Measurements from ENCODE around the gene TP53I3.
"Not testable (repeated sequence)": the region's sequence is repeated elsewhere in the genome, so short reads cannot be mapped to it uniquely, and the experiment has no call there.

TP53I3 gene

GRCh38 chr2:24109431-24109830 is 24.8 kb upstream of the TP53I3 start:
- H3K9me3 ChIP-seq; H3K36me3 ChIP-seq (replicated peaks); in situ Hi-C loops (cut with MboI; ENCODE audit: low sequenced_read_pairs); H3K27me3 ChIP-seq (ENCODE audit: low read depth); H3K4me3 ChIP-seq; DNase-seq (ENCODE audit: low spot score in 2 of 2); H3K4me1 ChIP-seq: not testable (repeated sequence)

GRCh38 chr2:24107336-24107735 is 22.7 kb upstream of the TP53I3 start:
- no peaks in the 10 kb centered on the region for H3K36me3 ChIP-seq (replicated peaks)
- DNase-seq (ENCODE audit: low spot score in 2 of 2): no peak
- H3K9me3 ChIP-seq: 0 out of 2 replicates have a peak, but pooled peaks cover 3% of the 10 kb centered on the region
- no peaks in the 10 kb centered on the region for H3K4me1 ChIP-seq
- no peak overlapping the region for H3K4me3 ChIP-seq
- in situ Hi-C loops (cut with MboI; ENCODE audit: low sequenced_read_pairs): no loop called here
- H3K27me3 ChIP-seq (ENCODE audit: low read depth): no peaks in the 10 kb centered on the region

DNA sequence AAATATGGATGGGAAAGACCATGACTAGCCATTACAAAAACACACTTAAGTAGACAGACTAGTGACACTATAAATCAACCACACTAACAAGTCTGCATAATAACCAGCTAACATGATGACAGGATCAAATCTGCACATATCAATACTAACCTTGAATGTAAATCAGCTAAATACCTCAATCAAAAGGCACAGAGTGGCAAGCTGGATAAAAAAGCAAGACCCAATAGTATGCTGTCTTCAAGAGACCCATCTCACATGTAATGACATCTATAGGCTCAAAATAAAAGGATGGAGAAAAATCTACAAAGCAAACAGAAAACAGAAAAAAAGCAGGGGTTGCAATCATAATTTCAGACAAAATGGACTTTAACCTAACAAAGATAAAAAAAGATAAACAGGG is 22.2 kb upstream of the TP53I3 start:
- Histone ChIP-seq H3K27me3 (ENCODE audit: low read depth) (no peaks in the 10 kb centered on the region), H3K36me3 (replicated peaks) (no peaks in the 10 kb centered on the region), H3K4me1 (no peaks in the 10 kb centered on the region), H3K9me3 (0 out of 2 replicates have a peak, but pooled peaks cover 3% of the 10 kb centered on the region), H3K4me3 (no peak overlapping the region)
- in situ Hi-C loops (cut with MboI; ENCODE audit: low sequenced_read_pairs): no loop called here
- DNase-seq (ENCODE audit: low spot score in 2 of 2): no peak

DNA sequence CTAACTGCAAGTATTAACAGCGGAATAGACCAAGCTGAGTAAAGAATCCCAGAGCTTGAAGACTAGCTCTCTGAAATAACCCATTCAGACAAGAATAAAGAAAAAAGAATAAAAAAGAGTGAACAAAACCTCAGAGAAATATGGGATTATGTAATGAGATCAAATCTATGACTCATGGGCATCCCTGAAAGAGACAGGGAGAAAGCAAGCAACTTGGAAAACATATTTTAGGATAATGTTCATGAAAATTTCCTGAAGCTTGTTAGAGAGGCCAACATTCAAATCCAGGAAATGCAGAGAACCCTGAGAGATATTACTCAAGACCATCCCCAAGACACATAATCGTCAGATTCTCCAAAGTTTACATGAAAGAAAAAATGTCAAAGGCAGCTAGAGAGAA is 21.2 kb upstream of the TP53I3 start:
- Histone ChIP-seq H3K36me3 (replicated peaks) (no peaks in the 10 kb centered on the region), H3K4me1 (no peaks in the 10 kb centered on the region), H3K4me3 (no peak overlapping the region), H3K27me3 (ENCODE audit: low read depth) (no peaks in the 10 kb centered on the region), H3K9me3 (0 out of 2 replicates have a peak, but pooled peaks cover 3% of the 10 kb centered on the region)
- no peak for DNase-seq (ENCODE audit: low spot score in 2 of 2)
- in situ Hi-C loops (cut with MboI; ENCODE audit: low sequenced_read_pairs): no loop called here

- 0 out of 2 replicates have a peak, but pooled peaks cover 3% of the 10 kb centered on the region for H3K9me3 ChIP-seq
- H3K27me3 ChIP-seq (ENCODE audit: low read depth): no peaks in the 10 kb centered on the region
- H3K4me3 ChIP-seq: no peak overlapping the region
- DNase-seq (ENCODE audit: low spot score in 2 of 2): no peak
- no peaks in the 10 kb centered on the region for H3K36me3 ChIP-seq (replicated peaks)
- no peaks in the 10 kb centered on the region for H3K4me1 ChIP-seq
- in situ Hi-C loops (cut with MboI; ENCODE audit: low sequenced_read_pairs): no loop called here
Observed at GRCh38 chr2:24104906-24105305, 20.3 kb upstream of the TP53I3 start.

DNA sequence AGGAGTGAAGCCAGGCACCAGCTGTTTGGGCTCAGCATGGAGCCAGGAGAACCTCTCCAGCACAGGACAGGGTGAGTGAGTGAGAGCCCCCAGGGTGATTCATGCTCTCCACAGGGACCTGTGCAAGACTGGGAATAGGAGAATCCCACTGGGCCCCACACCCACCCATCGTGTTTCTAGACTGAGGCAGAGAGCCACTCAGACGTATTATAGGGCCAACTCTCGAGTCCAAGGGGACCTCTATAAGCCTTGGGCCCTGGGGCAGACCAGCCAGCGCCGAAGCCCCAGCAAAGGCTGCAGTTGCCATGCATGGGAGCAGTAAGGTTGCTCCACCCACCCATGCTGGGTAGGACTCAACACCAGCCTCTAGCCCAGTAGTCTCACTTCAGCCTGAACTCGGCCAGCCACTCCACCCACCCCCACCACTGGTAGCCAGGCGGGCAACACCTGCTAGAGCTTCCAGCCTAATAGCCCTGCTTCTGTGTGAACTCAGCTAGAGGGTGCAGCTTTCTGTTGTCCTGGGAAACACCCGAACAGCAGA is 19.5 kb upstream of the TP53I3 start:
- in situ Hi-C loops (cut with MboI; ENCODE audit: low sequenced_read_pairs): no loop called here

GRCh38 chr2:24102677-24103076 is 18.0 kb upstream of the TP53I3 start:
- in situ Hi-C loops (cut with MboI; ENCODE audit: low sequenced_read_pairs): no loop called here
- no peaks in the 10 kb centered on the region for H3K36me3 ChIP-seq (replicated peaks)
- no peak overlapping the region for H3K4me3 ChIP-seq
- no peak for DNase-seq (ENCODE audit: low spot score in 2 of 2)
- no peaks in the 10 kb centered on the region for H3K27me3 ChIP-seq (ENCODE audit: low read depth)
- H3K9me3 ChIP-seq: 0 out of 2 replicates have a peak, but pooled peaks cover 3% of the 10 kb centered on the region
- H3K4me1 ChIP-seq: no peaks in the 10 kb centered on the region

More for the DNA sequence above, 19.5 kb upstream of the TP53I3 start:
- Histone ChIP-seq H3K4me1 (no peaks in the 10 kb centered on the region), H3K9me3 (0 out of 2 replicates have a peak, but pooled peaks cover 3% of the 10 kb centered on the region), H3K36me3 (replicated peaks) (no peaks in the 10 kb centered on the region), H3K4me3 (no peak overlapping the region), H3K27me3 (ENCODE audit: low read depth) (no peaks in the 10 kb centered on the region)
- no peak for DNase-seq (ENCODE audit: low spot score in 2 of 2)

- in situ Hi-C loops (cut with MboI; ENCODE audit: low sequenced_read_pairs): no loop called here
- no peaks in the 10 kb centered on the region for H3K27me3 ChIP-seq (ENCODE audit: low read depth)
- no peaks in the 10 kb centered on the region for H3K4me1 ChIP-seq
- DNase-seq (ENCODE audit: low spot score in 2 of 2): no peak
- no peaks in the 10 kb centered on the region for H3K36me3 ChIP-seq (replicated peaks)
- 0 out of 2 replicates have a peak, but pooled peaks cover 3% of the 10 kb centered on the region for H3K9me3 ChIP-seq
- H3K4me3 ChIP-seq: no peak overlapping the region
Observed at GRCh38 chr2:24101992-24102391, 17.4 kb upstream of the TP53I3 start.

DNA sequence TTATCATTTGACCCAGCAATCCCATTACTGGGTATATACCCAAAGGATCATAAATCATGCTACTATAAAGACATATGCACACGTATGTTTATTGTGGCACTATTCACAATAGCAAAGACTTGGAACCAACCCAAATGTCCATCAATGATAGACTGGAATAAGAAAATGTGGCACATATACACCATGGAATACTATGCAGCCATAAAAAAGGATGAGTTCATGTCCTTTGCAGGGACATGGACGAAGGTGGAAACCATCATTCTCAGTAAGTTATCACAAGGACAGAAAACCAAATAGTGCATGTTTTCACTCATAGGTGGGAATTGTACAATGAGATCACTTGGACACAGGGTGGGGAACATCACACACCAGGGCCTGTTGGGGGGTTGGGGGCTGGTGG is 16.1 kb upstream of the TP53I3 start:
- DNase-seq (ENCODE audit: low spot score in 2 of 2); H3K36me3 ChIP-seq (replicated peaks); H3K27me3 ChIP-seq (ENCODE audit: low read depth); H3K4me1 ChIP-seq; H3K4me3 ChIP-seq; H3K9me3 ChIP-seq; in situ Hi-C loops (cut with MboI; ENCODE audit: low sequenced_read_pairs): not testable (repeated sequence)

DNA sequence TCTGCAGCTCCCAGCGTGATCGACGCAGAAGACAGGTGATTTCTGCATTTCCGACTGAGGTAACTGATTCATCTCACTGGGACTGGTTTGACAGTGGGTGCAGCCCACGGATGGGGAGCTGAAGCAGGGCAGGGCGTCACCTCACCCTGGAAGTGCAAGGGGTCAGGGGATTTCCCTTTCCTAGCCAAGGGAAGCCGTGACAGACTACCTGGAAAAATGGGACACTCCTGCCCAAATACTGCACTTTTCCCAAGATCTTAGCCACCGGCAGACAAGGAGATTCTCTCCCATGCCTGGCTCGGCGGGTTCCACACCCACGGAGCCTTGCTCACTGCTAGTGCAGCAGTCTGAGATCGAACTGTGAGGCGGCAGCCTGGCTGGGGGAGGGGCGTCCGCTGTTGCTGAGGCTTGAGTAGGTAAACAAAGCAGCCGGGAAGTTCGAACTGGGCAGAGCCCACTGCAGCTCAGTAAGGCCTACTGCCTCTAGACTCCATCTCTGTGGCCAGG is 10.6 kb upstream of the TP53I3 start:
- H3K27me3 ChIP-seq (ENCODE audit: low read depth); in situ Hi-C loops (cut with MboI; ENCODE audit: low sequenced_read_pairs); H3K4me1 ChIP-seq; H3K9me3 ChIP-seq; DNase-seq (ENCODE audit: low spot score in 2 of 2); H3K36me3 ChIP-seq (replicated peaks); H3K4me3 ChIP-seq: not testable (repeated sequence)

DNA sequence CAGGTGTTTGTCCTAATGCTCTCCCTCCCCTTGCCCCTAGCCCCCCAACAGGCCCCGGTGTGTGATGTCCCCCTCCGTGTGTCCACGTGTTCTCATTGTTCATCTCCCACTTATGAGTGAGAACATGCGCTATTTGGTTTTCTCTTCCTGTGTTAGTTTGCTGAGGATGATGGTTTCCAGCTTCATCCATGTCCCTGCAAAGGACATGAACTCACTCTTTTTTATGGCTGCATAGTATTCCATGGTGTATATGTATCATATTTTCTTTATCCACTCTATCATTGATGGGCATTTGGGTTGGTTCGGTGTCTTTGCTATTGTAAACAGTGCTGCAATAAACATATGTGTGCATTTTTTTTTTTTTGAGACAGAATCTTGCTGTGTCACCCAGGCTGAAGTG is 8.6 kb upstream of the TP53I3 start:
- H3K36me3 ChIP-seq (replicated peaks); H3K4me3 ChIP-seq; in situ Hi-C loops (cut with MboI; ENCODE audit: low sequenced_read_pairs); DNase-seq (ENCODE audit: low spot score in 2 of 2); H3K27me3 ChIP-seq (ENCODE audit: low read depth); H3K9me3 ChIP-seq; H3K4me1 ChIP-seq: not testable (repeated sequence)

DNA sequence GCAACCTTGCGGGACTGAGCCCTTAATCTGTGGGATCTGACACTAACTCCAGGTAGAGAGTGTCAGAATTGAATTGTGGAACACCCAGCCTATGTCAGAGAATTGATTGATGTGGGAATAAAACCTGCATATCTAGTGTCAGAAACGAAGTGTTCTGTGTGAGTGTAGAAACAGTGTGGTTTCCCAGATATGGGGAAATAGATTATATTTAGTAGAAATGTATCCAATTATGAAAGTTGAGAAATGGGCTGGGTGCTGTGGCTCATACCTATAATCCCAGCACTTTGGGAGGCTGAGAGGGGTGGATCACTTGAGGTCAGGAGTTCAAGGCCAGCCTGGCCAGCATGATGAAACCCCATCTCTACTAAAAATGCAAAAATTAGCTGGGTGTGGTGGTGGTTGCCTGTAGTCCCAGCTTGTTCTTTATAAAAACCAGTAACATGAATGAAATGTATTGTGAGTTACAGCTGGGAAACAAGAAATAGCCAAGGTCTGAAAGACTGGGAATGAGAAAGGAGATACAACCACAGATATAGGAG is 4.3 kb upstream of the TP53I3 start:
- DNase-seq (ENCODE audit: low spot score in 2 of 2): no peak
- Histone ChIP-seq H3K4me3 (no peak overlapping the region), H3K9me3 (no peaks in the 10 kb centered on the region), H3K36me3 (replicated peaks) (no peaks in the 10 kb centered on the region), H3K27me3 (ENCODE audit: low read depth) (no peaks in the 10 kb centered on the region), H3K4me1 (peaks cover 2% of the 10 kb centered on the region; the same call in 1 of the 2 replicates)
- in situ Hi-C loops (cut with MboI; ENCODE audit: low sequenced_read_pairs): loop anchor here (10.0 kb wide), 1 partner anchor 164 kb away; the partner anchor contains the start of gene ATAD2B

DNA sequence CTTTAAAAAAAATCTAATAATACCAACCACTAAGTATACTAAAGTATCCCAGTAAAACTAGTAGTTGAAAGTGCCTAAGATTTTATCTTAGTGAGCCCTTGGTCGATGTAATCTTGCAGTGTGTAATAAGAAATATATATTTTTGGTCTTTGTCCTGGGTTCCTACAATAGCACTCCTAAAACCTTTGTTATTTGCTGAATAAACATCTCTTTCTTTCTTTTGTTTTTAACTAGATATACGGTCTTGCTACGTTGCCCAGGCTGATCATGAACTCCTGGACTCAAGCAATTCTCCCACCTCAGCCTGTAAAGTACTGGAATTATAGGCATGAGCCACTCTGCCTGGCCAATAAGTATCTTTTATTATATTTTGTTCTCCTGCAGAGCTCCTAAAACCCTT is 2.4 kb upstream of the TP53I3 start:
- in situ Hi-C loops (cut with MboI; ENCODE audit: low sequenced_read_pairs): loop anchor here (10.0 kb wide), 1 partner anchor 162 kb away; the partner anchor contains the start of gene ATAD2B
- H3K27me3 ChIP-seq (ENCODE audit: low read depth): no peaks in the 10 kb centered on the region

DNA sequence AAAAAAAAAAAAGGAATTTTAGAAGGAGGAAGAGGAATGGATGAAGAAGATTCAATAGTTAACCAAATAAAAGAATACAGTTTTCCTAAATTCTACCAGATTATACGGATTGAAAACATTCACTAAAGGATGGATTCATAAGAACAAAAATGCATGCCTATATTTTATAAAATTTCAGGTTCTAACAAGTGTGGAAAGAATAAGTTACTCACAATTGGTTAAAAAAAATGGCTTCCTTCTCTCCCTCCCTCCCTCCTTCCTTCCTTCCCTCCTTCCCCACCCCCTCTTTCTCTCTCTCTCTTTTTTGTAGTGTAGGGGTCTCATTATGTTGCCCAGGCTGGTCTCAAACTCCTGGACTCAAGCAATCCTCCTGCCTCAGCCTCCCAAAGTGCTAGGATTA is 1.6 kb upstream of the TP53I3 start:
- no peaks in the 10 kb centered on the region for H3K27me3 ChIP-seq (ENCODE audit: low read depth)
- H3K4me3 ChIP-seq: no peak overlapping the region
- DNase-seq (ENCODE audit: low spot score in 2 of 2): no peak
- in situ Hi-C loops (cut with MboI; ENCODE audit: low sequenced_read_pairs): loop anchor here (10.0 kb wide), 1 partner anchor 161 kb away; the partner anchor contains the start of gene ATAD2B
- peaks cover 8% of the 10 kb centered on the region for H3K4me1 ChIP-seq
- H3K9me3 ChIP-seq: no peaks in the 10 kb centered on the region
- H3K36me3 ChIP-seq (replicated peaks): peaks cover 18% of the 10 kb centered on the region

More for the DNA sequence above, 2.4 kb upstream of the TP53I3 start:
- Histone ChIP-seq H3K9me3 (no peaks in the 10 kb centered on the region), H3K4me1 (peaks cover 8% of the 10 kb centered on the region), H3K36me3 (replicated peaks) (peaks cover 12% of the 10 kb centered on the region), H3K4me3 (no peak overlapping the region)
- DNase-seq (ENCODE audit: low spot score in 2 of 2): no peak
